Stimulated activated naive CD8-positive, alpha-beta T cell treated with anti-CD3 and anti-CD28 coated beads, Interleukin-15, Interleukin-2, amounts not matched to agents 100 ng/mL and 50 ng/mL, for 24 hours (primary cell): ENCODE measurements around the gene RRAS2.

Source experiments
- H3K27ac Mint-ChIP-seq: one replicate; pipeline ENCODE4 v1.8.0; 2021; ENCODE audit warnings: mild to moderate bottlenecking, mixed read lengths
- H3K27me3 Mint-ChIP-seq: one replicate; pipeline ENCODE4 v1.8.0; 2021; ENCODE audit warnings: mixed read lengths
- H3K36me3 Mint-ChIP-seq: one replicate; pipeline ENCODE4 v1.8.0; 2021; ENCODE audit warnings: low read depth, mixed read lengths
- H3K4me1 Mint-ChIP-seq: one replicate; pipeline ENCODE4 v1.8.0; 2021; ENCODE audit warnings: low read depth, mixed read lengths
- H3K4me3 Mint-ChIP-seq: one replicate; pipeline ENCODE4 v1.8.0; 2021; ENCODE audit warnings: mild to moderate bottlenecking, mixed read lengths
- H3K9me3 Mint-ChIP-seq: one replicate; pipeline ENCODE4 v1.8.0; 2021; ENCODE audit warnings: mixed read lengths

RRAS2 gene

DNA sequence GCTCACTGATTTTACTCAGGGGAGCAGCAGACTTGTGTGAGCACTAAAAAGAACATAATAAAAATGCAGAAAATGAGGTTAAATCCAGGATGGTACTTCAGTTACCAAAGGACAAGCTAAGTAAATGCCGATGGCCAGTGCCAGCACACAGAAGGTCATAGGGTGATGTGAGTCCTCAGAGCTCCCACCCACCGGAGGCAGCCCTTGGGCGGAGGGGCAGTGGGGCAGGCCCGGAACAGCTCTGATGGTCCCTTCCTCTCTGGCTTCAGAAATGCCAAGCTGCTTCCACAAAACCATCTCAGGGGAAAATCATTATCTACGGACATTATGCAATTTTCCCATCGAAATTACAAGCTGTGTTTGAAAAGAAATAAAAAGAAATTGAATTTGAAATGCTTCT lies 124.5 kb downstream of the RRAS2 start:
- no peaks in the 10 kb centered on the region for H3K36me3 Mint-ChIP-seq
- no peak overlapping the region for H3K4me3 Mint-ChIP-seq
- H3K27ac Mint-ChIP-seq, result no peak overlapping the region
- H3K27me3 Mint-ChIP-seq, result no peaks in the 10 kb centered on the region
- H3K4me1 Mint-ChIP-seq, result peaks cover 9% of the 10 kb centered on the region
- no peaks in the 10 kb centered on the region for H3K9me3 Mint-ChIP-seq

DNA sequence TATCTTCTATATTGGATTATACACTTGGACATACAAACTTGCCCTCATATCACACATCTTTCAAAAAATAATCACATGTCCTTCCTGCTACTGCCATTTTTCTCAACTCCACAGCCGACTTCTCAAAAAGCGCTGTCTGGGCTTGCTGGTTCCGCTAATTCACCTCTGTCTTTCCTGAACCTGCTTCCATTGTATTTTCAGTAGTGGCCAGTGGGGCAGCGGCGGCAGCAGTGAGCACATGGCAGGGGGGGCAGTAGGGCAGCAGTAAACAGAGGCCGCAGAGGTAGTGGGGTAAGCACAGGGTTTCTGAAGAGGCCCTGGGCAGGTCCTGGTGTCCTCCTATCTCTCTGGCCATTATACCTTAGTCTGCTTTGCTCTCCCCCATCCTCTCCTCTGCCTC lies 126.3 kb downstream of the RRAS2 start:
- Mint-ChIP-seq H3K9me3 (no peaks in the 10 kb centered on the region), H3K36me3 (no peaks in the 10 kb centered on the region)

DNA sequence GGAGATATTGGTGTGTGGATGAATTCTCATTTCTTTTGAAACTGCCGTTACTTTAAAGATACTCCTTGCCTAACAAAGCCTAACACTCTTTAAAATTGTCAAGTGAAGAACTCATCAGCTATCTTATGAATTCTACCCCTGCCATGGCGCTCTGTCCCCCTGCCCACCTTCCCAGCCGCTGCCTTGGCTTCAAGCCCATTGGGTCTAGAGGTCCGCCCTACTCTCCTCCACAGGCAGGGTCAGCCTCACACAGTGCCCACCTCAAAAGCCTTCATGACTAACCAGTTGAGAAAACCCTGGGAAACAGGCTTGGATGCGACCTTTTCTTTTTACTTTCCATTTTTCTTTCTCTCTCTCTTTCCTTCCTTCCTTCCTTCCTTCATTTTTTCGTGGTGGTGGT lies 128.6 kb downstream of the RRAS2 start:
- Mint-ChIP-seq H3K4me3 (no peak overlapping the region), H3K4me1 (no peaks in the 10 kb centered on the region), H3K27ac (no peak overlapping the region), H3K27me3 (no peaks in the 10 kb centered on the region), H3K36me3 (no peaks in the 10 kb centered on the region), H3K9me3 (no peaks in the 10 kb centered on the region)

More for the DNA sequence above, 126.3 kb downstream of the RRAS2 start:
- Mint-ChIP-seq H3K4me3 (no peak overlapping the region), H3K27me3 (no peaks in the 10 kb centered on the region), H3K27ac (no peak overlapping the region), H3K4me1 (peaks cover 3% of the 10 kb centered on the region)

DNA sequence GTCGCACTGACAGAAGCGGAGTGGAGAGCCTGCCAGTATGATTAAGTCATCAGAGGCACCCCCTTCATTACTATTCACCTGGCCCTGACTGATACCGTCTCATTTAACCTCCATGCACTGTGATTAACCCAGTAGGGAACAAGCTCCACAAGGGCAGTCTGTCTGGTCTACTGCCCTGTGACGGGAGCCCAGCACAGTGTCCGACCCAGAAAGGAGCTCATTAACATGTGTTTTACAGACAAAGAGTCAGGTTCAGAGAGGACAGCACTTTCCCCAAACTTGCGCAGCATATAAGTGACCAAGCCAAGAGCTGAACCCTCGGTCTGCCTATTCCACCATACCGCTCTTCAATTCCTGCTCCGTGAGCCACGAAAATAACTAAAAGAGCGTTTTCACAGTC lies 129.5 kb downstream of the RRAS2 start:
- Mint-ChIP-seq H3K4me3 (no peak overlapping the region), H3K9me3 (no peaks in the 10 kb centered on the region), H3K27ac (no peak overlapping the region), H3K36me3 (no peaks in the 10 kb centered on the region), H3K4me1 (no peaks in the 10 kb centered on the region), H3K27me3 (no peaks in the 10 kb centered on the region)

DNA sequence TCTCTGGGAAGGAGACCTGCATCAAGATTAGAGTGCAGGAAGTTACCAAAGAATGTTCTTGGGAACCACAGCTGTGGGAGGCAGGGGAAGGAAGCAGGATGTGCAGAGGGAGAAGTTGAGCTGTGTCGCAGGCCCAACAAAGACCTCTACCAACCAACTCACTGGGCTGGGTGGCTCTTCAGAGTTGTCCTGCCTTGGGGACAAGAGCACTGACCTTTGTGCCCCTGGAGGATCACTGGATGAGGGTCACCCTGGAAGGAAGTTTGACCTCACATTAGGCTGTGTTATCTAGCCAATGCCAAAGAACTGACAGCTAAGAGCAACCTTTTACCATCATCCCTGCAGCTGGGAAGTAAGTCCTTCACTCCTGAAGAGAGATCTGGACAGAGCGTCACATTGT lies 130.6 kb downstream of the RRAS2 start:
- H3K4me3 Mint-ChIP-seq, result no peak overlapping the region
- H3K36me3 Mint-ChIP-seq, result no peaks in the 10 kb centered on the region
- no peaks in the 10 kb centered on the region for H3K27me3 Mint-ChIP-seq
- no peaks in the 10 kb centered on the region for H3K9me3 Mint-ChIP-seq
- H3K27ac Mint-ChIP-seq, result no peak overlapping the region
- H3K4me1 Mint-ChIP-seq, result no peaks in the 10 kb centered on the region
